Endothelial cell of umbilical vein (primary cell): Measurements from ENCODE around the gene PUS10. TPM values are rescaled to one million over a fixed set of nuclear protein-coding genes. Genes with fewer than 3 reads are reported as not detected.

Experiments used
- BruUV-seq: library from RNA; stranded (reverse); fragments of 400-500 nt; replicated peaks from 2 replicates; lab custom pipeline; 2021; lab: Mats Ljungman, UMichigan
- CTCF ChIA-PET: fragments of 300-600, 350-600 bp; sonication (Branson Sonifier 250); formaldehyde crosslinking; loops from one replicate; lab custom pipeline; 2021; ENCODE audit warnings: antibody characterized with exemption, inconsistent platforms; lab: Charles Lee
- POLR2A ChIA-PET: fragments of 300-600, 350-600 bp; sonication (Branson Sonifier 250); formaldehyde crosslinking; loops from one replicate; lab custom pipeline; 2021; ENCODE audit warnings: antibody characterized with exemption, inconsistent platforms; lab: Charles Lee
- DNase-seq: peaks from one replicate; pipeline ENCODE4 v3.0.0-alpha.2; 2011; ENCODE audit warnings: low read depth, low spot score
- FAIRE-seq: peaks from 2 replicates; lab custom pipeline; 2011; peaks lifted over from hg19 to GRCh38; lab: Jason Lieb, UNC
- H2AFZ ChIP-seq: 2 replicates; pipeline ENCODE4 v1.6.0; 2012; ENCODE audit warnings: low read depth, low read length, control low read depth, inconsistent platforms
- H3K27ac ChIP-seq: 2 replicates; pipeline ENCODE4 v1.5.1; 2011; ENCODE audit warnings: low read depth, mild to moderate bottlenecking, control low read depth, low read length, moderate library complexity; ENCODE audit not compliant: insufficient read depth
- H3K27me3 ChIP-seq, 2 experiments: 2 replicates each; pipeline versions ENCODE4 v1.6.0 to v1.6.1; 2011; ENCODE audit warnings: low read length in 2 of 2, mixed read lengths in 1 of 2; ENCODE audit not compliant: control insufficient read depth in 2 of 2, insufficient read depth in 2 of 2
- H3K36me3 ChIP-seq, 2 experiments: 2 replicates in 1 of 2; 3 replicates in 1 of 2; pipeline ENCODE4 v1.5.1; 2011; ENCODE audit warnings: low read length in 2 of 2, mild to moderate bottlenecking in 1 of 2, moderate library complexity in 1 of 2; ENCODE audit not compliant: control insufficient read depth in 2 of 2, insufficient read depth in 2 of 2; ENCODE audit errors: extremely low read depth in 1 of 2
- H3K4me1 ChIP-seq: 3 replicates; pipeline ENCODE4 v1.5.1; 2011; ENCODE audit warnings: mild to moderate bottlenecking, low read length; ENCODE audit not compliant: control insufficient read depth, insufficient read depth; ENCODE audit errors: extremely low read depth
- H3K4me2 ChIP-seq: 2 replicates; pipeline ENCODE4 v1.6.1; 2011; ENCODE audit warnings: low read length, control low read depth, mixed read lengths; ENCODE audit not compliant: insufficient read depth
- H3K4me3 ChIP-seq, 3 experiments: fragments of 200-600 bp in 1 of 3; sonication (generic), shearing (Covaris generic) in 1 of 3; replicated peaks in 1 of 3; 2 replicates each; pipeline ENCODE4 v1.5.1; 2011 to 2016; ENCODE audit warnings: control low read depth in 3 of 3, low read length in 3 of 3, mild to moderate bottlenecking in 2 of 3, inconsistent platforms in 1 of 3, low read depth in 1 of 3, moderate library complexity in 1 of 3; ENCODE audit not compliant: insufficient read depth in 1 of 3
- H3K79me2 ChIP-seq: 2 replicates; pipeline ENCODE4 v1.6.0; 2012; ENCODE audit warnings: low read length, inconsistent platforms; ENCODE audit not compliant: control insufficient read depth, insufficient read depth
- H3K9ac ChIP-seq: replicated peaks from 2 replicates; pipeline ENCODE3; 2011; ENCODE audit warnings: low read length, control low read depth; ENCODE audit not compliant: insufficient read depth; ENCODE audit errors: extremely low read depth
- H3K9me1 ChIP-seq: replicated peaks from 3 replicates; pipeline ENCODE4 v1.6.0; 2011; ENCODE audit warnings: mild to moderate bottlenecking, low read length; ENCODE audit not compliant: control insufficient read depth, insufficient read depth; ENCODE audit errors: extremely low read depth
- H3K9me3 ChIP-seq: replicated peaks from 2 replicates; pipeline ENCODE4 v1.5.1; 2012; ENCODE audit warnings: low read length, inconsistent platforms; ENCODE audit not compliant: control insufficient read depth, insufficient read depth
- H4K20me1 ChIP-seq: replicated peaks from 2 replicates; pipeline ENCODE3; 2011; ENCODE audit warnings: mild to moderate bottlenecking, low read length; ENCODE audit not compliant: control insufficient read depth, insufficient read depth; ENCODE audit errors: extremely low read depth
- FOS ChIP-seq: IDR thresholded peaks from 2 replicates; pipeline ENCODE4 v1.6.1; 2011; ENCODE audit warnings: mild to moderate bottlenecking, low read length, moderate library complexity, borderline replicate concordance; ENCODE audit not compliant: insufficient read depth
- GATA2 ChIP-seq: IDR thresholded peaks from 2 replicates; pipeline ENCODE4 v1.7.0; 2011; ENCODE audit warnings: low read depth, mild to moderate bottlenecking, moderate library complexity, mixed read lengths, low read length; ENCODE audit not compliant: insufficient read length, insufficient read depth
- JUN ChIP-seq: IDR thresholded peaks from 2 replicates; pipeline ENCODE4 v1.6.1; 2011; ENCODE audit warnings: borderline replicate concordance, low read depth; ENCODE audit not compliant: insufficient read length, insufficient read depth
- POLR2AphosphoS5 ChIP-seq: IDR thresholded peaks from 2 replicates; pipeline ENCODE4 v1.6.1; 2012; ENCODE audit warnings: low read depth, mild to moderate bottlenecking, control low read depth, low read length, moderate library complexity; ENCODE audit not compliant: insufficient read depth
- dilution Hi-C: fragments of 300-500 bp; cut with MboI; formaldehyde crosslinking; loops from one replicate; pipeline ENCODE4 v1.15.0; 2019; ENCODE audit warnings: low sequenced_read_pairs; ENCODE audit not compliant: extremely low pct_ligation_motif_present
- intact Hi-C: fragments of 100-400 bp; cut with micrococcal nuclease; formaldehyde crosslinking; loops from one replicate; pipeline ENCODE4 v1.10.0; 2022
- polyA plus RNA-seq, 4 experiments: library from polyadenylated mRNA; depleted of rRNA in 3 of 4; stranded (reverse) in 3 of 4; unstranded in 1 of 4; fragments of >200 nt; gene quantifications; 2 replicates each; pipeline versions ENCODE4 v1.2.1 to v1.2.3, GENCODE V29; 2011 to 2012; ENCODE audit warnings: missing spikeins in 1 of 4
- total RNA-seq: library from RNA; stranded (reverse); gene quantifications from 2 replicates; pipeline ENCODE4 v1.2.3, GENCODE V29; 2021
- TF ChIP-seq, protein P1 (sequence below): IDR thresholded peaks from 2 replicates; pipeline ENCODE4 v1.6.1; 2011; ENCODE audit not compliant: insufficient read depth, insufficient read length
- TF ChIP-seq, protein P2 (sequence below), 2 donors: IDR thresholded peaks; 1 replicate in 1 of 2; 2 replicates in 1 of 2; pipeline ENCODE4 v1.5.1; 2011; ENCODE audit warnings: low read length in 2 of 2, mild to moderate bottlenecking in 2 of 2, moderate library complexity in 2 of 2, control low read depth in 1 of 2, inconsistent platforms in 1 of 2, low read depth in 1 of 2; ENCODE audit not compliant: insufficient read depth in 1 of 2; ENCODE audit errors: extremely low read depth in 1 of 2

The PUS10 gene
- total and polyA plus RNA-seq, 2 donors (not counting 3 experiments of a cell fraction or from before 2014, with no cell fraction given) = 3.7 to 10.3 TPM

DNA sequence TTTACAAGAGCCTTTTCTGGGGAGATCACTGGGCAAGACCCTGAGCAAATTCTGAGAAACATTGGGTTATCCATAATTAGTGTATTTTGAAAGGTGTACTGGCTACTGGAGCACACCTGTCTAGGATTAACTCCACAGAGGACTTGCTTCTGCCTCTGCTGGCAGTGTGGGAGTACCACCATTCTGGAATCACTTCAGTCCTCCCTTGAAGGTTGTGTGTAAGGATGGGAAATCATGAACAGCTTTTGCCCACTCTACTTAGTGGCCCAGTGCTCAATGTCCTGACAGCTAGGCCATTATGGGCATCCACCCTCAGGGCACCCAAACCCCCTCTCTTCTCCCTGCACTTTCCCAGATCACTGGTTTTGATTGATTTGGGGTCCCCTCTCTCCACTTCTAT lies 39.5 kb upstream of the PUS10 start:
- CTCF ChIA-PET = no interaction called here
- no peak overlapping the region for H3K4me3 ChIP-seq
- H3K9ac ChIP-seq = no peak overlapping the region
- no peak for TF ChIP-seq JUN
- TF ChIP-seq, protein P1, sequence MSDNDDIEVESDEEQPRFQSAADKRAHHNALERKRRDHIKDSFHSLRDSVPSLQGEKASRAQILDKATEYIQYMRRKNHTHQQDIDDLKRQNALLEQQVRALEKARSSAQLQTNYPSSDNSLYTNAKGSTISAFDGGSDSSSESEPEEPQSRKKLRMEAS = no peak
- TF ChIP-seq, protein P2, sequence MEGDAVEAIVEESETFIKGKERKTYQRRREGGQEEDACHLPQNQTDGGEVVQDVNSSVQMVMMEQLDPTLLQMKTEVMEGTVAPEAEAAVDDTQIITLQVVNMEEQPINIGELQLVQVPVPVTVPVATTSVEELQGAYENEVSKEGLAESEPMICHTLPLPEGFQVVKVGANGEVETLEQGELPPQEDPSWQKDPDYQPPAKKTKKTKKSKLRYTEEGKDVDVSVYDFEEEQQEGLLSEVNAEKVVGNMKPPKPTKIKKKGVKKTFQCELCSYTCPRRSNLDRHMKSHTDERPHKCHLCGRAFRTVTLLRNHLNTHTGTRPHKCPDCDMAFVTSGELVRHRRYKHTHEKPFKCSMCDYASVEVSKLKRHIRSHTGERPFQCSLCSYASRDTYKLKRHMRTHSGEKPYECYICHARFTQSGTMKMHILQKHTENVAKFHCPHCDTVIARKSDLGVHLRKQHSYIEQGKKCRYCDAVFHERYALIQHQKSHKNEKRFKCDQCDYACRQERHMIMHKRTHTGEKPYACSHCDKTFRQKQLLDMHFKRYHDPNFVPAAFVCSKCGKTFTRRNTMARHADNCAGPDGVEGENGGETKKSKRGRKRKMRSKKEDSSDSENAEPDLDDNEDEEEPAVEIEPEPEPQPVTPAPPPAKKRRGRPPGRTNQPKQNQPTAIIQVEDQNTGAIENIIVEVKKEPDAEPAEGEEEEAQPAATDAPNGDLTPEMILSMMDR (IDR thresholded peaks at IDR 0.05; ENCODE audit: extremely low read depth in 1 of 2, insufficient read depth in 1 of 2, low read depth in 1 of 2, low read length in 2 of 2) = no peak
- no peak for TF ChIP-seq FOS
- no peak for TF ChIP-seq POLR2AphosphoS5
- no peak for TF ChIP-seq GATA2
- no peak overlapping the region for H3K27ac ChIP-seq
- H2AFZ ChIP-seq = no peak overlapping the region
- dilution Hi-C loops (no loop called here), intact Hi-C loops (no loop called here)
- no peaks in the 10 kb centered on the region for H3K79me2 ChIP-seq
- FAIRE-seq = no peak
- H3K9me1 ChIP-seq = no peaks in the 10 kb centered on the region
- H3K36me3 ChIP-seq = no peaks in the 10 kb centered on the region
- H3K9me3 ChIP-seq = no peaks in the 10 kb centered on the region
- POLR2A ChIA-PET = no interaction called here
- no peak for DNase-seq
- H3K4me1 ChIP-seq = no peaks in the 10 kb centered on the region
- H3K4me2 ChIP-seq = no peak overlapping the region
- BruUV-seq = no TSS peak
- H4K20me1 ChIP-seq = no peaks in the 10 kb centered on the region
- H3K27me3 ChIP-seq = no peaks in the 10 kb centered on the region
